ENCODE data around the gene MLPH. TPM values are rescaled to one million over a fixed set of nuclear protein-coding genes. Genes with fewer than 3 reads are reported as not detected.

The MLPH gene
- total RNA-seq, 1 donor from 2014 or later: 73.5 TPM

DNA sequence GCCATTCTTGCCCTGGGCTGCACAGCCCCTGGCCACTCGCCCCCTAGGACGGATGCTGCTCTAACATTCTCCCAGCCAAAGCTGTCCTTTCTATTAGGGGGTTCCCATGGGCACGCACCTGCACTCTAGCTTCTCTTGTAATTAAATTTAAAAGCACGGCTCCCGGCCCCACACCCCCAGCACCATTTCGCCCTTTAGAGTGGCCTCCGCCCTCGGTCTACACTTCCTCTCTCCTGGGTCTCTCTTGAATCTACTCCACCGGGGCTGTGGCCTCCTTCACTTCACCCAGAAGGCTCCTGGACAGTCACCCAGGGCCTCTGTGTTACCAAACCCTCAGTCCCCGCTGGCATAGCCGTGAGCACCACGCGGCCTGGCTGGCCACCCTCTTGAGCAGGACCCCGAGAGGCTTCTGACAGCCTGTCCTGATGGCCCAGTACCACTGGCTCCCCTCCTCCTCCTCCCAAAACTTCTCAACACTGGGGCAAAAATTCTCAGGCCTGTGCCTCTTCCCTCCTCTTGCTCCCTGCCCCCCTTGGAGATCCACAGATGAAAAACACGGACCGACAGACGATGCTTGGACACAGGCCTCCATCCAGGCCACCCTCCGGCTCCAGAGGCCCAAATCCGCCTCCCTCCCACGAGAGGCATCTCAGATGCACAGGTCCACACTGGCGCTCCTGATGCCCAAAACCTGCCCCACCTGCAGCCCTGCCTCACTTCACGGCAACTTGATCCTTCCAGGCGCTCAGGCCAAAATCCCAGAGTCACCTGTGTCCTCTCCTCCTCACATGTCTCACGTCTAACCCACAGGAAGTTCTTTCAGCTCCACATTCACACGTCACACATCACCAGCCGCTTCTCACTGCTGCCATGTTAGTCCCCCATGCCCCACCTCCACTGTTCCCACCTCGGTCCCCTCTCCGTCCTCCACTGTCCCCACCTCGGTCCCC is 110.4 kb downstream of the MLPH start:
- Histone ChIP-seq H3K27me3 (ENCODE audit: low read depth) (no peaks in the 10 kb centered on the region), H3K4me1 (peaks cover 54% of the 10 kb centered on the region), H3K9me3 (replicated peaks) (no peaks in the 10 kb centered on the region), H3K27ac (replicated peaks) (peak overlapping the region; percentile 83), H3K4me3 (no peak overlapping the region), H3K36me3 (no peaks in the 10 kb centered on the region)
- TF ChIP-seq, protein P1, sequence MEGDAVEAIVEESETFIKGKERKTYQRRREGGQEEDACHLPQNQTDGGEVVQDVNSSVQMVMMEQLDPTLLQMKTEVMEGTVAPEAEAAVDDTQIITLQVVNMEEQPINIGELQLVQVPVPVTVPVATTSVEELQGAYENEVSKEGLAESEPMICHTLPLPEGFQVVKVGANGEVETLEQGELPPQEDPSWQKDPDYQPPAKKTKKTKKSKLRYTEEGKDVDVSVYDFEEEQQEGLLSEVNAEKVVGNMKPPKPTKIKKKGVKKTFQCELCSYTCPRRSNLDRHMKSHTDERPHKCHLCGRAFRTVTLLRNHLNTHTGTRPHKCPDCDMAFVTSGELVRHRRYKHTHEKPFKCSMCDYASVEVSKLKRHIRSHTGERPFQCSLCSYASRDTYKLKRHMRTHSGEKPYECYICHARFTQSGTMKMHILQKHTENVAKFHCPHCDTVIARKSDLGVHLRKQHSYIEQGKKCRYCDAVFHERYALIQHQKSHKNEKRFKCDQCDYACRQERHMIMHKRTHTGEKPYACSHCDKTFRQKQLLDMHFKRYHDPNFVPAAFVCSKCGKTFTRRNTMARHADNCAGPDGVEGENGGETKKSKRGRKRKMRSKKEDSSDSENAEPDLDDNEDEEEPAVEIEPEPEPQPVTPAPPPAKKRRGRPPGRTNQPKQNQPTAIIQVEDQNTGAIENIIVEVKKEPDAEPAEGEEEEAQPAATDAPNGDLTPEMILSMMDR (IDR thresholded peaks at IDR 0.05; ENCODE audit: borderline replicate concordance): no peak
- intact Hi-C loops (cut with micrococcal nuclease): no loop called here
- DNase-seq: no peak

DNA sequence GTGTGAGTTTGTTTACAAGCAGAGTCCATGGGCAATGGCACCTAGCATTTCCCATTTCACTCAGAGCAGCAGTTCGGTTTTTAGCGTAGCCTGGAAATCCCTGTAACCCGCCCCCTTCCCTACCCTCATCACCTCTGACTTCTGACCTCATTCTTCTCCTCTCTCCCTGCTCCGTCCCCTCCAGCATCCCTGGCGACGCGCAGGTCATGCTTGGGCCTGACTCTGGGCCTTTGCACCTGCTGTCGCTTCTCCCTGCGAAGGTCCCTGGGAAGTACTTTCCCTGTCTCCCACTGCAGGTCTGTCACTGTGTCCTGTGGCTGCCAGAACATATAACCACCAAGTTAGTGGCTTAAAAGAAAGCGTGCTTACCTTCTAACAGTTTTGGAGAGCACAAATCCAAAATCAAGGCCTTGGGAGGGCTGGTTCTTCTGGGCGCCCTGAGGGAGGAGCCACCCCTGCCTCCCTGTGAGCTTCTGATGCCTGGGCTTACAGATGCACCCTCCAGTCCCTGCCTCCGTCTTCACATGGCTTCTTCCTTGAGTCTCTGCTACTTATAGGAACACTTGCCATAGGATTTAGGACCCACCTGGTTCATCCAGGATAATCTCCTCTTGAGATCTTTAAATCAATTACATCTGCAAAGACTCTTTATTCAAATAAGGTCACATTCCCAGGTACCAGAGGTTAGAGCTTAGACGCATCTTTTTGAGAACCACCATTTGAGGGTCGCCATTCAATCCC is 111.6 kb downstream of the MLPH start:
- no peaks in the 10 kb centered on the region for H3K27me3 ChIP-seq (ENCODE audit: low read depth)
- TF ChIP-seq, protein P1 (IDR thresholded peaks at IDR 0.05; ENCODE audit: borderline replicate concordance): no peak
- H3K4me1 ChIP-seq: peaks cover 58% of the 10 kb centered on the region
- H3K36me3 ChIP-seq: no peaks in the 10 kb centered on the region
- H3K27ac ChIP-seq (replicated peaks): peak overlapping the region; percentile 90
- H3K4me3 ChIP-seq: no peak overlapping the region
- DNase-seq: no peak
- no peaks in the 10 kb centered on the region for H3K9me3 ChIP-seq (replicated peaks)
- intact Hi-C loops (cut with micrococcal nuclease): no loop called here

DNA sequence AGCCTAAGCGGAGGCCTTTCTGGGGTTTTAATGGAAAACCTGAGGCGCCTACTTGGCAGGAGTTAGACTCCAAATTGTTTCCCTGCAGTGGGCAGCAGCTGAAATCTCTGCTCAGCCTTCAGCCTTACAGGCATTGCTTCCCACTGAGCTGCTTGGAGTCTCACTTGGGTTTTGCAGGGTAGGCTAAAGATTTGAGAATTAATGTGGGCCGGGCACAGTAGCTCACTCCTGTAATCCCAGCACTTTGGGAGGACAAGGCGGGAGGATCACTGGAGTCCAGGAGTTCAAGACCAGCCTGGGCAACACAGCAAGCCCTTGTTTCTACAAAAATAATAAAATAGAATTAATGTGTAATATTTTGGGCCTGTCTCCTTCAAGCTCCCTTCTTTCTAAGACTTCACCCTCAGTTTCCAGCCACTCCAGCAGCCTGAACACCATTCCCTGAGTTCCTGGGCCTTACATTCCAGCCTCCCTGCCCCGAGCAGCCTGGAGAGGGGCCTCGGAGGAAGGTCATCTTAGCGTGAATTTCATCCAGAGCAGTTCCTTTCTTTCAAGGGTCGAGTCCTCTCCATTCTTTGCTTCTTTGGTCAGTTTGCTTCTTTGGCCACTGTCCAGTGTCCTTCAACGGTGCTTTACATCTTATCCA is 112.5 kb downstream of the MLPH start:
- no peaks in the 10 kb centered on the region for H3K9me3 ChIP-seq (replicated peaks)
- peak overlapping the region; percentile 90 for H3K27ac ChIP-seq (replicated peaks)
- TF ChIP-seq, protein P1 (IDR thresholded peaks at IDR 0.05; ENCODE audit: borderline replicate concordance): no peak
- intact Hi-C loops (cut with micrococcal nuclease): no loop called here
- no peaks in the 10 kb centered on the region for H3K36me3 ChIP-seq
- peaks cover 62% of the 10 kb centered on the region for H3K4me1 ChIP-seq
- H3K27me3 ChIP-seq (ENCODE audit: low read depth): no peaks in the 10 kb centered on the region
- DNase-seq: no peak
- H3K4me3 ChIP-seq: peak overlapping the region; percentile 38

DNA sequence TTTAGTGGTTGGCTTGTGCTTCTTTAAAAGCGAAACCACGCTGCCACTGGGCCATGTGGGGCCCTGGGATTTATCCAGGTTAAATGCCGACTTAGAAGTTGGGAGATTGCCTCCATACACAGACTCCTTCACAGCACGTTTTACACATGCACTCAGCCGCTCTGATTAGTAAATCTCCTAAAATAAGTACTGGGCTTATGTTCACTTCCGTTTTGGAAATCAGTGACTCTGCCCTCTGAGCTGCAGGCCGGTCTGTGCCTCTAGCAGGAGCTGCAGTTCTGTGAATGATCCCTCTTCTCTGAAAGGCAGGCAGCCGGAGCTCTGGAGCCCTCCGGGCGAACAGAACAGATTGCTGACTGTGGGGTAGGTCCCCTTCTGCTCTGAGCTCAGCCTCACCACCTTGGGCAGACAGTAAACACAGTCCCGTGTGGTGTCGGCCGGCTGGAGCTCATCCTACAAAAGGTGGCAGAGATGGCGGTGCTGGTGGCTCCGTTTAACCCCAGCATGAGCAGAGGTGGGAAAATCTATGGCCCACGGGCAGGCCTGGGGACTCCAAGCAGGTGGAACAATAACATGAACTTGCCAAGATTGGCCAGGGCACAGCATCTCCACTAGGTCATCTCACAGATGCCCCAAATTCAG is 113.3 kb downstream of the MLPH start:
- TF ChIP-seq, protein P1 (IDR thresholded peaks at IDR 0.05; ENCODE audit: borderline replicate concordance): peak; percentile 47
- peak overlapping the region; percentile 38 for H3K4me3 ChIP-seq
- DNase-seq: peak; percentile 62
- peaks cover 55% of the 10 kb centered on the region for H3K4me1 ChIP-seq
- H3K36me3 ChIP-seq: no peaks in the 10 kb centered on the region
- no peaks in the 10 kb centered on the region for H3K27me3 ChIP-seq (ENCODE audit: low read depth)
- H3K9me3 ChIP-seq (replicated peaks): no peaks in the 10 kb centered on the region
- intact Hi-C loops (cut with micrococcal nuclease): no loop called here
- peak overlapping the region; percentile 90 for H3K27ac ChIP-seq (replicated peaks)

Measured in left ventricle myocardium inferior (tissue), 1 donor.